Naive thymus-derived CD8-positive, alpha-beta T cell (primary cell): Measurements from ENCODE around the gene ACOX2. TPM values are rescaled to one million over a fixed set of nuclear protein-coding genes. Genes with fewer than 3 reads are reported as not detected.

Experiments
- ATAC-seq, 2 donors: fragments of 150-1000 bp; cut with Tn5 transposase in 1 of 2; sonication (Bioruptor Pico), chemical (Tn5 transposase) in 1 of 2; 1 replicate in 1 of 2; 2 replicates in 1 of 2; pipeline ENCODE4 v1.10.0; 2021; ENCODE audit warnings: mild to moderate bottlenecking in 2 of 2, moderate library complexity in 2 of 2
- POLR2A ChIA-PET: fragments of 350-600 bp; sonication (Branson Sonifier 250); formaldehyde crosslinking; loops from one replicate; lab custom pipeline; 2021; ENCODE audit warnings: antibody characterized with exemption; lab: Charles Lee
- DNase-seq, 10 donors: peaks; one replicate each; pipeline versions ENCODE4 v3.0.0 to v3.0.0-alpha.2; 2020 to 2022
- H3K27ac Mint-ChIP-seq, 10 donors: one replicate each; pipeline ENCODE4 v1.8.0; 2020 to 2022; ENCODE audit warnings: mild to moderate bottlenecking in 10 of 10, mixed read lengths in 10 of 10, moderate library complexity in 4 of 10, inconsistent platforms in 1 of 10
- H3K27me3 Mint-ChIP-seq, 5 donors: one replicate each; pipeline ENCODE4 v1.8.0; 2021 to 2022; ENCODE audit warnings: mixed read lengths in 5 of 5
- H3K36me3 Mint-ChIP-seq, 3 donors: one replicate each; pipeline ENCODE4 v1.8.0; 2020 to 2022; ENCODE audit warnings: mixed read lengths in 3 of 3, mild to moderate bottlenecking in 2 of 3, inconsistent platforms in 1 of 3
- H3K4me1 Mint-ChIP-seq, 4 donors: one replicate each; pipeline ENCODE4 v1.8.0; 2021 to 2022; ENCODE audit warnings: mixed read lengths in 4 of 4
- H3K4me3 Mint-ChIP-seq, 10 donors: one replicate each; pipeline ENCODE4 v1.8.0; 2020 to 2022; ENCODE audit warnings: mild to moderate bottlenecking in 10 of 10, mixed read lengths in 10 of 10, moderate library complexity in 6 of 10, inconsistent platforms in 1 of 10
- H3K9me3 Mint-ChIP-seq, 9 donors: one replicate each; pipeline ENCODE4 v1.8.0; 2020 to 2022; ENCODE audit warnings: mixed read lengths in 9 of 9, mild to moderate bottlenecking in 3 of 9, inconsistent platforms in 1 of 9, moderate library complexity in 1 of 9
- polyA plus RNA-seq, 3 donors: library from polyadenylated mRNA; unstranded; fragments of 300-500 nt; fragmentation: Illumina TruSeq; gene quantifications; one replicate each; pipeline ENCODE4 v1.2.3, GENCODE V29; 2021
- total RNA-seq, 8 experiments: library from RNA in 2 of 8; stranded (reverse) in 2 of 8; gene quantifications; one replicate each; pipeline ENCODE4 v1.2.3 and lab custom pipeline; 2021 to 2026

Gene ACOX2
- total and polyA plus RNA-seq, 5 experiments from 2014 or later: not detected

- ATAC-seq (no peak), DNase-seq (no peak)
- H3K36me3 Mint-ChIP-seq: no peaks in the 10 kb centered on the region
- H3K27me3 Mint-ChIP-seq: no peaks in the 10 kb centered on the region
- no peak overlapping the region for H3K4me3 Mint-ChIP-seq
- H3K27ac Mint-ChIP-seq: peak overlapping the region in 2 of 10 donors; percentile 4 to 38
- peaks cover 3 to 34% (median 9%) of the 10 kb centered on the region in 4 donors for H3K4me1 Mint-ChIP-seq
- H3K9me3 Mint-ChIP-seq: no peaks in the 10 kb centered on the region
- POLR2A ChIA-PET: no interaction called here
Measured at GRCh38 chr3:58485801-58486435, 51.1 kb downstream of the ACOX2 start.

DNA sequence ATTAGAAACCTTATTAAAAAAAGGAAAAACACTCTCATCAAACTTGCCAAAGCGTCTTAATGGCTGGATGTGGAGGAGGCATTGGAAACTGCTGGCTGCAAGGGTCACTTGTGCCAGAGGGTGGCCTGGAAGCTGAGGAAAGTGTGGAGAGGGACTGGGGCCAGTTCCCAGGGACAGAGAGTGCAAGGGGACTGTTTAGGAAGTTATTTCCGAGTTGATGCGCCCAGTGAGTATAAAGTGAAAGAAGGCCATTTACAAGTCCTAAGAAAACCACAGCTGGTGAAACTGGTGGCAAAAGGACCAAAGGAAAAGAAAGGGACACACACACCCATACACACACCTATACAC is 52.3 kb downstream of the ACOX2 start:
- POLR2A ChIA-PET: no interaction called here

DNA sequence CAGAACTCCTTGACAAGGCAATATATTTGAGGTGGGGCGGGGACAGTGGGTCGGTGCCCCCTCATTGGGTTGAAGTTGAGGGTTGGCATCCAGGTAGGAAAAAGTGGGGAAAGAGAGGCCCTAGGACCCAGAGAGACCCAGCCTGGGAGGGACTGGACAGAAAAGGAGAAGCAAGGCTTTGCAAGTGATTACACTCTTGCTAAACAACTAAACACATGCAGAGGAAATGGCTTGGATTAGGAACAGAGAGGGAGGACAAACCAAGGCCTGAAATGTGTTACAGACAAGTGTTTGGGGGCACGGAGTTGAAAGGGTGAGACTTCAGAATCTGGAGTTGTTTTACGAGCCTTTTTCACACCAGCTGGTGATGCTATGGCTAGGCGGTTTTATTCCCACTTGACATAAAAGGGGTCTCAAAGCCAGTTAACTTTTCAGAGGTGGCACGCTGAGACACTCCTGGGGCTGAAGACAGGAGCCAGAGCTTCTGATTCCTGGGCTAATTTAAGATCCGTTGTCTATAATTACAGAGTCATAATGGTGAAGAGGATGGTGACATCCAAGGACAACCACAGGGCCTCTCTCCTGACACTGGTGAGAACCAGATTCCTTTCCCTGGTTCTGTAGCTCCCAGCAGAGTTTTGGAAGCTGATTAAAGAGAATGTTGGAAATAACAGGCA is 52.8 kb downstream of the ACOX2 start:
- Mint-ChIP-seq H3K27me3 (peaks cover 0 to 2% (median 0%) of the 10 kb centered on the region in 5 donors), H3K36me3 (no peaks in the 10 kb centered on the region), H3K27ac (peak overlapping the region in 1 of 10 donors; percentile 46), H3K4me1 (peaks cover 0 to 25% (median 3%) of the 10 kb centered on the region in 4 donors), H3K4me3 (no peak overlapping the region), H3K9me3 (peaks cover 0 to 3% (median 0%) of the 10 kb centered on the region in 9 donors)
- no peak for DNase-seq
- POLR2A ChIA-PET: interaction anchor here (0.7 kb wide), 1 partner anchor 163 kb away, joined by 3 read pairs; no protein-coding TSS in a partner anchor
- ATAC-seq: no peak

More for the DNA sequence above, 52.3 kb downstream of the ACOX2 start:
- H3K4me3 Mint-ChIP-seq: no peak overlapping the region
- DNase-seq (no peak), ATAC-seq (no peak)
- peak overlapping the region in 1 of 10 donors; percentile 46 for H3K27ac Mint-ChIP-seq
- H3K9me3 Mint-ChIP-seq: peaks cover 0 to 3% (median 0%) of the 10 kb centered on the region in 9 donors
- peaks cover 0 to 25% (median 3%) of the 10 kb centered on the region in 4 donors for H3K4me1 Mint-ChIP-seq
- peaks cover 0 to under 1% (median 0%) of the 10 kb centered on the region in 5 donors for H3K27me3 Mint-ChIP-seq
- no peaks in the 10 kb centered on the region for H3K36me3 Mint-ChIP-seq

DNA sequence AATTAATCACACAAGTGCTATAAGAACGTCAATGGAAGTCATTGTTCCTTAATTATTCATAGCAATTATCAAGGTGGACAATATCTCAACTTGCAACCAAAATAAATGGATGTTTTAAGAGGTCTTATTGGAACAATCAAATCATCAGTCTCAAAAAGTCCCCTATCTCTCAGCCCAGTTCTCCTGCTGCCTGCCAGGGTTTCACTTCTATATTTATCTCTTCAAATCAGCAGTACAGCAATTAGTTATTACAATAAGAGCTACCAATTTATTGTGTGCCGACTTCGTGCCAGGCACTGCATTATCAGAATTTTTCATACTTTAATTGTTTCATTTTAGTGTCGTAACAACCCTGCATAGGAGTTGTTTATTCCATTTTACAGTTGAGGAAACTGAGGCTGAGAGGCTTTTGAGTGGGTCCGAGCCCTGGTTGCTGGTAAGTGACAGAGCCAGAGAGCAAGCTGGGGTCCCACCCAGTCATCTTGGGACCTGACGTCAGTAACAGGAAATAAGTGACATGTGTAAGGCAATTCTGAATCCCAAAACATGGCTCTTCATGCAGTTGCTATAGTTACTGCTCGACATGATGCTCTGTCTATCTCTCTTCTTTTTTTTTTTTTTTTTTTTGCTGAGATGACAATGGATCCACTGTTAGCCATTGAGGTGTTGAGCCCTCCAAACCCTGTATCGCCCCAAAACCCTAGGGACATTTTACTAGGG is 53.9 kb downstream of the ACOX2 start:
- POLR2A ChIA-PET: interaction anchor here (0.7 to 1.0 kb wide), 2 partner anchors 8 to 162 kb away, joined by 3 read pairs; no protein-coding TSS in a partner anchor
- Mint-ChIP-seq H3K4me3 (no peak overlapping the region), H3K27ac (no peak overlapping the region), H3K4me1 (peaks cover 0 to 30% (median under 1%) of the 10 kb centered on the region in 4 donors), H3K27me3 (peaks cover 0 to 2% (median 0%) of the 10 kb centered on the region in 5 donors), H3K36me3 (no peaks in the 10 kb centered on the region), H3K9me3 (peaks cover 0 to 3% (median 0%) of the 10 kb centered on the region in 9 donors)
- ATAC-seq (no peak), DNase-seq (no peak)

GRCh38 chr3:58480309-58480708 is 56.7 kb downstream of the ACOX2 start:
- H3K27me3 Mint-ChIP-seq: peaks cover 0 to 2% (median 0%) of the 10 kb centered on the region in 5 donors
- POLR2A ChIA-PET: no interaction called here
- DNase-seq: no peak
- H3K4me3 Mint-ChIP-seq: no peak overlapping the region
- ATAC-seq: no peak
- H3K9me3 Mint-ChIP-seq: peaks cover 0 to 3% (median 0%) of the 10 kb centered on the region in 9 donors
- peaks cover 0 to 24% (median 0%) of the 10 kb centered on the region in 4 donors for H3K4me1 Mint-ChIP-seq
- H3K36me3 Mint-ChIP-seq: no peaks in the 10 kb centered on the region
- H3K27ac Mint-ChIP-seq: no peak overlapping the region

- no peaks in the 10 kb centered on the region for H3K36me3 Mint-ChIP-seq
- H3K4me1 Mint-ChIP-seq: peaks cover 6 to 36% (median 9%) of the 10 kb centered on the region in 4 donors
- ATAC-seq (no peak), DNase-seq (no peak)
- H3K9me3 Mint-ChIP-seq: peaks cover 0 to 3% (median 0%) of the 10 kb centered on the region in 9 donors
- POLR2A ChIA-PET: no interaction called here
- peaks cover 0 to 2% (median 0%) of the 10 kb centered on the region in 5 donors for H3K27me3 Mint-ChIP-seq
- no peak overlapping the region for H3K27ac Mint-ChIP-seq
- H3K4me3 Mint-ChIP-seq: no peak overlapping the region
Measured at GRCh38 chr3:58478781-58479180, 58.2 kb downstream of the ACOX2 start.

- POLR2A ChIA-PET: no interaction called here
- Mint-ChIP-seq H3K4me3 (peak overlapping the region in 1 of 10 donors; percentile 37), H3K27me3 (peaks cover 0 to 2% (median 0%) of the 10 kb centered on the region in 5 donors), H3K4me1 (peaks cover 6 to 56% (median 18%) of the 10 kb centered on the region in 4 donors), H3K27ac (peak overlapping the region in 1 of 10 donors; percentile 5), H3K9me3 (peaks cover 0 to 2% (median 0%) of the 10 kb centered on the region in 9 donors), H3K36me3 (no peaks in the 10 kb centered on the region)
- DNase-seq (no peak), ATAC-seq (no peak)
Measured at GRCh38 chr3:58474967-58475578, 61.9 kb downstream of the ACOX2 start.

DNA sequence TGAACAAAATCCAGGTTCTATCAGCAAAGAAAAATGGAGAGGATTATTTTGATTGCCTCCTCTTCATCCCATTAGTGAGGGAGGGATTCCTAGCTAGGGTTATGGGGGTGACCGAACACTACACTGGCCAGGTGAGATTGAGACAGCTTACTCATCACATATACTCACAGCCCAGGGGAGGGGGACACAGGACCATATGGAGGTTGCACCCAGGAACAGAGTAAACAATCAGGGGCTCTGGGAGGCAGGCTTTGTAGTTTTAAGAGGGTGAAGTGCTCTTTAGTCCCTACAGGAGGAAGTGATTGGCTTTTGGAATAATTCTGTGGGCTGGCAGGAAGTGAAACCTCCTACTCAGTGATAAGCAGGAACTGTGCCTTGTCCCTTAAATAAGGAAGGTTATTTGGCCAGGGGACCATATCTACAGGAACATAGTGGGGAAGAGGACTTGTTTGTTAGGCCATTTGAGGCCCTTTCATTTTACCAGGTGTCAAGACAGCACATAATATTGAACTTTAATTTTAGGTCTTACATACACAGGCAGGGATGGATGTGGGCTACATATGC is 62.6 kb downstream of the ACOX2 start:
- Mint-ChIP-seq H3K27me3 (no peaks in the 10 kb centered on the region), H3K36me3 (no peaks in the 10 kb centered on the region), H3K4me3 (no peak overlapping the region), H3K4me1 (peaks cover 6 to 58% (median 18%) of the 10 kb centered on the region in 4 donors), H3K27ac (peak overlapping the region in 2 of 10 donors; percentile 5 to 8), H3K9me3 (peaks cover 0 to 2% (median 0%) of the 10 kb centered on the region in 9 donors)
- no peak for ATAC-seq
- POLR2A ChIA-PET: no interaction called here
- DNase-seq: no peak

- Mint-ChIP-seq H3K36me3 (no peaks in the 10 kb centered on the region), H3K27ac (peak overlapping the region in 2 of 10 donors; percentile 15 to 57), H3K4me3 (no peak overlapping the region), H3K4me1 (peaks cover 6 to 53% (median 18%) of the 10 kb centered on the region in 4 donors), H3K9me3 (no peaks in the 10 kb centered on the region), H3K27me3 (no peaks in the 10 kb centered on the region)
- POLR2A ChIA-PET: no interaction called here
- no peak for ATAC-seq
- no peak for DNase-seq
Measured at GRCh38 chr3:58473275-58473674, 63.7 kb downstream of the ACOX2 start.

GRCh38 chr3:58471025-58471887 is 65.7 kb downstream of the ACOX2 start:
- Mint-ChIP-seq H3K27ac (peak overlapping the region in 8 of 10 donors; percentile 20 to 92 (median 66)), H3K4me3 (peak overlapping the region in 5 of 10 donors; percentile 20 to 46 (median 31)), H3K27me3 (no peaks in the 10 kb centered on the region), H3K9me3 (no peaks in the 10 kb centered on the region), H3K4me1 (peaks cover 6 to 51% (median 18%) of the 10 kb centered on the region in 4 donors), H3K36me3 (no peaks in the 10 kb centered on the region)
- POLR2A ChIA-PET: interaction anchor here (0.6 to 1.2 kb wide), 3 partner anchors 20 to 117 kb away, joined by 3 to 6 read pairs (median 3); partner anchors contain the start of gene KCTD6
- DNase-seq (peak in 2 of 10 donors; percentile 11 to 23), ATAC-seq (peak; percentile 64 to 80)

GRCh38 chr3:58470363-58471024 is 66.5 kb downstream of the ACOX2 start:
- ATAC-seq: no peak
- POLR2A ChIA-PET: interaction anchor here (1.2 kb wide), 1 partner anchor 21 kb away, joined by 6 read pairs; the partner anchor contains the start of gene KCTD6
- H3K4me1 Mint-ChIP-seq: peaks cover 6 to 51% (median 18%) of the 10 kb centered on the region in 4 donors
- no peak for DNase-seq
- H3K36me3 Mint-ChIP-seq: no peaks in the 10 kb centered on the region
- peak overlapping the region in 4 of 10 donors; percentile 67 to 92 (median 82) for H3K27ac Mint-ChIP-seq
- H3K27me3 Mint-ChIP-seq: no peaks in the 10 kb centered on the region
- no peak overlapping the region for H3K4me3 Mint-ChIP-seq
- no peaks in the 10 kb centered on the region for H3K9me3 Mint-ChIP-seq
